ENCODE measurements around the gene UBASH3A. TPM values are rescaled to one million over a fixed set of nuclear protein-coding genes. Genes with fewer than 3 reads are reported as not detected.

UBASH3A gene
- total RNA-seq, 3 donors from 2014 or later: 0.60 to 2.5 (median 1.8) TPM

- H3K4me1 ChIP-seq (ENCODE audit: low read depth): peaks cover 26% of the 10 kb centered on the region
- DNase-seq (peak in 1 of 3 donors; percentile 15), ATAC-seq (no peak)
- H3K36me3 ChIP-seq (ENCODE audit: low read depth): no peaks in the 10 kb centered on the region
- no peaks in the 10 kb centered on the region for H3K9me3 ChIP-seq
- no peak overlapping the region for H3K4me3 ChIP-seq
- TF ChIP-seq CTCF (IDR thresholded peaks at IDR 0.05): no peak
- intact Hi-C loops (cut with DNase I, micrococcal nuclease): no loop called here
Measured at GRCh38 chr21:42387843-42388340, 15.8 kb upstream of the UBASH3A start.

GRCh38 chr21:42388740-42389448 is 14.8 kb upstream of the UBASH3A start:
- ATAC-seq: peak; percentile 52
- peak; percentile 33 to 53 (median 45) for DNase-seq
- H3K4me1 ChIP-seq (ENCODE audit: low read depth): peaks cover 26% of the 10 kb centered on the region
- intact Hi-C loops (cut with DNase I, micrococcal nuclease): no loop called here
- H3K36me3 ChIP-seq (ENCODE audit: low read depth): no peaks in the 10 kb centered on the region
- no peaks in the 10 kb centered on the region for H3K9me3 ChIP-seq
- no peak overlapping the region for H3K4me3 ChIP-seq
- no peak for TF ChIP-seq CTCF (IDR thresholded peaks at IDR 0.05)

- peak; percentile 51 to 65 (median 53) for DNase-seq
- peak; percentile 71 for ATAC-seq
- Histone ChIP-seq H3K4me3 (no peak overlapping the region), H3K4me1 (ENCODE audit: low read depth) (peaks cover 25% of the 10 kb centered on the region), H3K9me3 (no peaks in the 10 kb centered on the region), H3K36me3 (ENCODE audit: low read depth) (no peaks in the 10 kb centered on the region)
- no peak for TF ChIP-seq CTCF (IDR thresholded peaks at IDR 0.05)
- intact Hi-C loops (cut with DNase I, micrococcal nuclease): no loop called here
Measured at GRCh38 chr21:42389449-42389835, 14.3 kb upstream of the UBASH3A start.

GRCh38 chr21:42390193-42390592 is 13.5 kb upstream of the UBASH3A start:
- H3K36me3 ChIP-seq (ENCODE audit: low read depth): no peaks in the 10 kb centered on the region
- no peak overlapping the region for H3K4me3 ChIP-seq
- DNase-seq (no peak), ATAC-seq (no peak)
- no peak for TF ChIP-seq CTCF (IDR thresholded peaks at IDR 0.05)
- peaks cover 22% of the 10 kb centered on the region for H3K4me1 ChIP-seq (ENCODE audit: low read depth)
- intact Hi-C loops (cut with DNase I, micrococcal nuclease): no loop called here
- H3K9me3 ChIP-seq: no peaks in the 10 kb centered on the region

- ATAC-seq (no peak), DNase-seq (no peak)
- Histone ChIP-seq H3K36me3 (ENCODE audit: low read depth) (no peaks in the 10 kb centered on the region), H3K9me3 (no peaks in the 10 kb centered on the region), H3K4me1 (ENCODE audit: low read depth) (peaks cover 17% of the 10 kb centered on the region), H3K4me3 (no peak overlapping the region)
- no peak for TF ChIP-seq CTCF (IDR thresholded peaks at IDR 0.05)
- intact Hi-C loops (cut with DNase I, micrococcal nuclease): no loop called here
Measured at GRCh38 chr21:42390696-42391095, 13.0 kb upstream of the UBASH3A start.
